ENCODE results near the gene ECI2. TPM values are rescaled to one million over a fixed set of nuclear protein-coding genes. Genes with fewer than 3 reads are reported as not detected.

The ECI2 gene
- total and polyA plus RNA-seq, 3 donors from 2014 or later = 52.3 to 57.2 (median 53.3) TPM

- Histone ChIP-seq H3K36me3 (ENCODE audit: low read depth, missing control alignments) (no peaks in the 10 kb centered on the region), H3K27ac (no peak overlapping the region), H3K4me3 (no peak overlapping the region), H3K4me1 (peaks cover 12% of the 10 kb centered on the region), H3K27me3 (no peaks in the 10 kb centered on the region), H3K9me3 (no peaks in the 10 kb centered on the region)
- 86 to 96% methylated on average over 1 of the region's 1 CpG for WGBS, 2 donors
- TF ChIP-seq CTCF (IDR thresholded peaks at IDR 0.05) (no peak), POLR2A (IDR thresholded peaks at IDR 0.05) (no peak)
- no peak for DNase-seq
- intact Hi-C loops (cut with DNase I; ENCODE audit: low total_unique reads) = no loop called here
Measured at GRCh38 chr6:4162370-4162769, 27.0 kb upstream of the ECI2 start.

GRCh38 chr6:4159491-4159890 is 24.1 kb upstream of the ECI2 start:
- Histone ChIP-seq H3K27me3 (no peaks in the 10 kb centered on the region), H3K4me3 (no peak overlapping the region), H3K36me3 (ENCODE audit: low read depth, missing control alignments) (no peaks in the 10 kb centered on the region), H3K4me1 (peaks cover 10% of the 10 kb centered on the region), H3K27ac (no peak overlapping the region), H3K9me3 (no peaks in the 10 kb centered on the region)
- DNase-seq = no peak
- no peak for TF ChIP-seq CTCF (IDR thresholded peaks at IDR 0.05)
- TF ChIP-seq POLR2A (IDR thresholded peaks at IDR 0.05) = no peak
- intact Hi-C loops (cut with DNase I; ENCODE audit: low total_unique reads) = loop anchor here (5.0 kb wide), 1 partner anchor 417 kb away; no protein-coding TSS in a partner anchor
- WGBS, 2 donors = 90 to 98% methylated on average over 7 of the region's 7 CpGs

- DNase-seq = no peak
- TF ChIP-seq POLR2A (IDR thresholded peaks at IDR 0.05) = no peak
- no peak for TF ChIP-seq CTCF (IDR thresholded peaks at IDR 0.05)
- Histone ChIP-seq H3K27me3 (no peaks in the 10 kb centered on the region), H3K27ac (no peak overlapping the region), H3K36me3 (ENCODE audit: low read depth, missing control alignments) (no peaks in the 10 kb centered on the region), H3K9me3 (no peaks in the 10 kb centered on the region), H3K4me3 (no peak overlapping the region), H3K4me1 (no peaks in the 10 kb centered on the region)
- intact Hi-C loops (cut with DNase I; ENCODE audit: low total_unique reads) = loop anchor here (5.0 kb wide), 1 partner anchor 415 kb away; no protein-coding TSS in a partner anchor
- 75 to 82% methylated on average over 12 of the region's 12 CpGs for WGBS, 2 donors
Measured at GRCh38 chr6:4157506-4157905, 22.1 kb upstream of the ECI2 start.

GRCh38 chr6:4155848-4156466 is 20.6 kb upstream of the ECI2 start:
- H3K4me1 ChIP-seq = no peaks in the 10 kb centered on the region
- 16 to 17% methylated on average over 6 of the region's 6 CpGs for WGBS, 2 donors
- H3K4me3 ChIP-seq = no peak overlapping the region
- intact Hi-C loops (cut with DNase I; ENCODE audit: low total_unique reads) = loop anchor here (5.0 kb wide), 1 partner anchor 414 kb away; no protein-coding TSS in a partner anchor
- DNase-seq = peak; percentile 91
- no peak overlapping the region for H3K27ac ChIP-seq
- TF ChIP-seq CTCF (IDR thresholded peaks at IDR 0.05) = peak; percentile 64 to 86 (median 75)
- no peak for TF ChIP-seq POLR2A (IDR thresholded peaks at IDR 0.05)
- no peaks in the 10 kb centered on the region for H3K36me3 ChIP-seq (ENCODE audit: low read depth, missing control alignments)
- no peaks in the 10 kb centered on the region for H3K27me3 ChIP-seq
- H3K9me3 ChIP-seq = no peaks in the 10 kb centered on the region

GRCh38 chr6:4153514-4153985 is 18.2 kb upstream of the ECI2 start:
- Histone ChIP-seq H3K27me3 (no peaks in the 10 kb centered on the region), H3K4me3 (no peak overlapping the region), H3K9me3 (no peaks in the 10 kb centered on the region), H3K27ac (no peak overlapping the region), H3K36me3 (ENCODE audit: low read depth, missing control alignments) (no peaks in the 10 kb centered on the region), H3K4me1 (no peaks in the 10 kb centered on the region)
- DNase-seq = no peak
- WGBS, 2 donors = 87 to 91% methylated on average over 6 of the region's 6 CpGs
- intact Hi-C loops (cut with DNase I; ENCODE audit: low total_unique reads) = no loop called here
- TF ChIP-seq CTCF (IDR thresholded peaks at IDR 0.05) (no peak), POLR2A (IDR thresholded peaks at IDR 0.05) (no peak)
